ENCODE results near the gene STX1B.

DNA sequence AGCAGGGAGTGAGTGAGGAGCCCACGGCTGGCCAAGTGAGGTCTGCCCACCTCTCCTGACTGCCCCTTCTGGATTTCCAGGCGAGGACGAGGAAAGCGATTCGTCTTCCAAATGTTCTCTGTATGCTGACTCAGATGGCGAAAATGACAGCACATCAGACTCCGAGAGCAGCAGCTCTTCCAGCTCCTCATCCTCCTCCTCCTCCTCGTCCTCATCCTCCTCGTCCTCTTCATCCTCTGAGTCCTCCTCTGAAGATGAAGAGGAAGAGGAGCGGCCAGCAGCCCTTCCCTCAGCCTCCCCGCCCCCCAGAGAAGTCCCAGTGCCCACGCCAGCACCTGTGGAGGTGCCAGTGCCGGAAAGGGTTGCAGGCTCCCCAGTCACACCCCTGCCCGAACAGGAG, 39.1 kb downstream of the STX1B start:
- TF ChIP-seq YY1 (IDR thresholded peaks at IDR 0.05; ENCODE audit: insufficient read depth, insufficient read length), result no peak
- TF ChIP-seq SUZ12 (IDR thresholded peaks at IDR 0.05; ENCODE audit: extremely low read depth, insufficient read depth, insufficient read length), result no peak
